Measurements from ENCODE around the gene TAS2R14.

- no peak for TF ChIP-seq EP300 (IDR thresholded peaks at IDR 0.05; ENCODE audit: low read depth)
- no peak for TF ChIP-seq POLR2A (IDR thresholded peaks at IDR 0.05)
- no peak for TF ChIP-seq CTCF (IDR thresholded peaks at IDR 0.05)
- no peak for TF ChIP-seq POLR2AphosphoS5 (IDR thresholded peaks at IDR 0.05)
These were observed 49.8 kb downstream of the TAS2R14 start for GRCh38 chr12:10889226-10889625.

Measured in transverse colon (tissue), 4 donors.